ENCODE results near the gene ANKFN1. TPM values are rescaled to one million over a fixed set of nuclear protein-coding genes. Genes with fewer than 3 reads are reported as not detected.

Gene ANKFN1
- total RNA-seq, 1 experiment from 2014 or later: not detected

DNA sequence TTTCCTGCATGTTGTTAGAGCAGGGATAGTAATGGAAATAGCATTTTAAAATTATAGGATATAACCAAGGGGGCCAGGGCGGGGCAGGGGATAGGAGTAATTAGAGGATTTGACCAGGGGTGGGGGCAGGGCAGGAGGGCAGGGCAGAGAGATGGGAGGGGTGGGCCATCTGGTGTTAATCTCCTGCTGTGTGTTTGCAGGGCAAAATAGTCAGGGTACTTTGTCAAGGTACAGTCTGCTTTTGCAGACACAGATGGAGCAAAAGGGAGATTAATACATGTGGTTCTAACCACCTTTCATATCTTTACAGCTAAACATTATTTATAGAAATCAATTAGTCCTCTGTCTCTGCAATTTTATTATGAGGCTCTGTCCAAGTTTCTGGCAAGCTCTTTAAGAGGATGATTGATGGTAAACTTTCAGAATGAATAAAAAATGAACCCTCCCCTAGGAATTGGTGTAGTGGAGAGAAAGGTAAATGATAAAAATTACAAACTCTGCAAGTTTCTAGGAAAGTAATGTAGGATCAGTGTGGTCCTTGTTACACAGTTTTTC, 6.6 kb downstream of the ANKFN1 start:
- H3K4me1 ChIP-seq (ENCODE audit: control insufficient read depth, insufficient read depth, low read length): 0 out of 2 replicates have a peak, but pooled peaks cover 2% of the 10 kb centered on the region
- no peaks in the 10 kb centered on the region for H3K36me3 ChIP-seq (ENCODE audit: control insufficient read depth, insufficient read depth, low read length)
- BruUV-seq (replicated peaks): no TSS peak
- ATAC-seq: no peak
- intact Hi-C loops (cut with micrococcal nuclease; ENCODE audit: unreplicated experiment) (no loop called here), in situ Hi-C loops (cut with HindIII; ENCODE audit: low pct_unique_long_range_greater_than_20kb, low sequenced_read_pairs) (no loop called here)
- no peak for TF ChIP-seq SIN3A (IDR thresholded peaks at IDR 0.05; ENCODE audit: borderline replicate concordance, insufficient read depth, low read depth, low read length)
- TF ChIP-seq POLR2AphosphoS5 (IDR thresholded peaks at IDR 0.05; ENCODE audit: low read depth, low read length): no peak
- TF ChIP-seq, protein P1, sequence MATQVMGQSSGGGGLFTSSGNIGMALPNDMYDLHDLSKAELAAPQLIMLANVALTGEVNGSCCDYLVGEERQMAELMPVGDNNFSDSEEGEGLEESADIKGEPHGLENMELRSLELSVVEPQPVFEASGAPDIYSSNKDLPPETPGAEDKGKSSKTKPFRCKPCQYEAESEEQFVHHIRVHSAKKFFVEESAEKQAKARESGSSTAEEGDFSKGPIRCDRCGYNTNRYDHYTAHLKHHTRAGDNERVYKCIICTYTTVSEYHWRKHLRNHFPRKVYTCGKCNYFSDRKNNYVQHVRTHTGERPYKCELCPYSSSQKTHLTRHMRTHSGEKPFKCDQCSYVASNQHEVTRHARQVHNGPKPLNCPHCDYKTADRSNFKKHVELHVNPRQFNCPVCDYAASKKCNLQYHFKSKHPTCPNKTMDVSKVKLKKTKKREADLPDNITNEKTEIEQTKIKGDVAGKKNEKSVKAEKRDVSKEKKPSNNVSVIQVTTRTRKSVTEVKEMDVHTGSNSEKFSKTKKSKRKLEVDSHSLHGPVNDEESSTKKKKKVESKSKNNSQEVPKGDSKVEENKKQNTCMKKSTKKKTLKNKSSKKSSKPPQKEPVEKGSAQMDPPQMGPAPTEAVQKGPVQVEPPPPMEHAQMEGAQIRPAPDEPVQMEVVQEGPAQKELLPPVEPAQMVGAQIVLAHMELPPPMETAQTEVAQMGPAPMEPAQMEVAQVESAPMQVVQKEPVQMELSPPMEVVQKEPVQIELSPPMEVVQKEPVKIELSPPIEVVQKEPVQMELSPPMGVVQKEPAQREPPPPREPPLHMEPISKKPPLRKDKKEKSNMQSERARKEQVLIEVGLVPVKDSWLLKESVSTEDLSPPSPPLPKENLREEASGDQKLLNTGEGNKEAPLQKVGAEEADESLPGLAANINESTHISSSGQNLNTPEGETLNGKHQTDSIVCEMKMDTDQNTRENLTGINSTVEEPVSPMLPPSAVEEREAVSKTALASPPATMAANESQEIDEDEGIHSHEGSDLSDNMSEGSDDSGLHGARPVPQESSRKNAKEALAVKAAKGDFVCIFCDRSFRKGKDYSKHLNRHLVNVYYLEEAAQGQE (IDR thresholded peaks at IDR 0.05; ENCODE audit: insufficient read depth in 1 of 2, low read depth in 2 of 2, low read length in 1 of 2): no peak
- TF ChIP-seq, protein P2, sequence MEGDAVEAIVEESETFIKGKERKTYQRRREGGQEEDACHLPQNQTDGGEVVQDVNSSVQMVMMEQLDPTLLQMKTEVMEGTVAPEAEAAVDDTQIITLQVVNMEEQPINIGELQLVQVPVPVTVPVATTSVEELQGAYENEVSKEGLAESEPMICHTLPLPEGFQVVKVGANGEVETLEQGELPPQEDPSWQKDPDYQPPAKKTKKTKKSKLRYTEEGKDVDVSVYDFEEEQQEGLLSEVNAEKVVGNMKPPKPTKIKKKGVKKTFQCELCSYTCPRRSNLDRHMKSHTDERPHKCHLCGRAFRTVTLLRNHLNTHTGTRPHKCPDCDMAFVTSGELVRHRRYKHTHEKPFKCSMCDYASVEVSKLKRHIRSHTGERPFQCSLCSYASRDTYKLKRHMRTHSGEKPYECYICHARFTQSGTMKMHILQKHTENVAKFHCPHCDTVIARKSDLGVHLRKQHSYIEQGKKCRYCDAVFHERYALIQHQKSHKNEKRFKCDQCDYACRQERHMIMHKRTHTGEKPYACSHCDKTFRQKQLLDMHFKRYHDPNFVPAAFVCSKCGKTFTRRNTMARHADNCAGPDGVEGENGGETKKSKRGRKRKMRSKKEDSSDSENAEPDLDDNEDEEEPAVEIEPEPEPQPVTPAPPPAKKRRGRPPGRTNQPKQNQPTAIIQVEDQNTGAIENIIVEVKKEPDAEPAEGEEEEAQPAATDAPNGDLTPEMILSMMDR (IDR thresholded peaks at IDR 0.05): no peak
- no peak for TF ChIP-seq TCF7L2 (IDR thresholded peaks at IDR 0.05; ENCODE audit: low read depth, low read length)
- no peaks in the 10 kb centered on the region for H3K27me3 ChIP-seq (ENCODE audit: control insufficient read depth, insufficient read depth, low read length)
- DNase-seq (ENCODE audit: low read depth, low spot score): no peak
- H3K9me3 ChIP-seq (ENCODE audit: control insufficient read depth, insufficient read depth, low read depth, low read length): no peaks in the 10 kb centered on the region
- ChIA-PET POLR2A (no interaction called here), CTCF (interaction anchor here (0.6 kb wide), 1 partner anchor 249 kb away, joined by 3 read pairs; no protein-coding TSS in a partner anchor)
- no peak overlapping the region for H3K27ac ChIP-seq (ENCODE audit: low read length)
- H3K4me3 ChIP-seq (ENCODE audit: low read depth in 2 of 2, low read length in 2 of 2): no peak overlapping the region

DNA sequence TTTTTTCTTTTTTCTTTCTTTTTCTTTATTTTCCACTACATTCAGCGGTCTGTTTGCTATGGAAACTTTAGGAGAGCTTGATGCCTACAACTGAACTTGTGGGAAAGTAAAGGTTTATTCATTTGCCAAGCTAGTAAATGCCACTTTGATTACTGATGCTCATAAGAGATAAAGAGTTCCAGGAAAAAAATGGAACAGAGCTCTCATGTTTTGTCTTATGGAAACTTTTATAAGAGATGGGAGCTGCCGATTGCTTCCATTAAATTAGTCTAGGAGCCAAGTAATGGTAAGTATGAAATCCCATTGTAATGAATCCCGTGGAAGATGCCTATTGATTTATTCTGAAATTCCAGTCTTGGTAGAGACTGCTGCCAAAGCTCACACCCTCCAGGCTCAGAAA, 7.1 kb downstream of the ANKFN1 start:
- Histone ChIP-seq H3K27me3 (ENCODE audit: control insufficient read depth, insufficient read depth, low read length) (no peaks in the 10 kb centered on the region), H3K27ac (ENCODE audit: low read length) (no peak overlapping the region), H3K9me3 (ENCODE audit: control insufficient read depth, insufficient read depth, low read depth, low read length) (no peaks in the 10 kb centered on the region), H3K4me1 (ENCODE audit: control insufficient read depth, insufficient read depth, low read length) (0 out of 2 replicates have a peak, but pooled peaks cover 2% of the 10 kb centered on the region), H3K4me3 (ENCODE audit: low read depth in 2 of 2, low read length in 2 of 2) (no peak overlapping the region), H3K36me3 (ENCODE audit: control insufficient read depth, insufficient read depth, low read length) (no peaks in the 10 kb centered on the region)
- TF ChIP-seq TCF7L2 (IDR thresholded peaks at IDR 0.05; ENCODE audit: low read depth, low read length): peak; percentile 63; the same call in 1 of the 2 replicates
- no peak for TF ChIP-seq SIN3A (IDR thresholded peaks at IDR 0.05; ENCODE audit: borderline replicate concordance, insufficient read depth, low read depth, low read length)
- no TSS peak for BruUV-seq (replicated peaks)
- intact Hi-C loops (cut with micrococcal nuclease; ENCODE audit: unreplicated experiment): no loop called here
- POLR2A ChIA-PET: no interaction called here
- CTCF ChIA-PET: no interaction called here
- in situ Hi-C loops (cut with HindIII; ENCODE audit: low pct_unique_long_range_greater_than_20kb, low sequenced_read_pairs): no loop called here
- DNase-seq (ENCODE audit: low read depth, low spot score) (no peak), ATAC-seq (no peak)

DNA sequence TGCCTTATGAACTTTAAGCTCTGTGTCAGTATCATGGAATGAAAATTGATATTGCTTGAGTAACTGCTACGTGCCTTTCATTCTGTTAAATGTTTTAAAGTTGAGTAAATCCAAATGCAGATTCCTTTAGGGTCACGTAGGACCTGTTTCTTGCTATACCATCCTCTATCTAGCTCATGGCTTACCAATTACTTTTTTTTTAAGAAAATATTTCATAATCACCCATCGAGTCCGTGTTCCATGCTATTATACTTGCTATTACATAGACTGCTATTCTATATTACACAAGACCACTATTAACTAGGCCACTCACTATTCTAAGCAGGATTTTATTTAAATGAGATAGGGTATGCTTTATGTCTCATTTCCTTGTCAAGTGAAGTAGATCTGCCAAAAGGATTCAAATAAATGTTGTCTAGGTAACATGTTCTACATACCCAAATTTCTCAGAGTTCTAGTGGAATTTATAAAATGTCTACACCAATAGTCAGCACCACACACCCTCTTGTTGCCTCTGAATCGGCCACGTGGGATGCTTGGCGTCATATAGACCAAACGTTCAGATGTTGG, 11.9 kb downstream of the ANKFN1 start:
- H3K27me3 ChIP-seq (ENCODE audit: control insufficient read depth, insufficient read depth, low read length): no peaks in the 10 kb centered on the region
- POLR2A ChIA-PET: no interaction called here
- DNase-seq (ENCODE audit: low read depth, low spot score): no peak
- no peaks in the 10 kb centered on the region for H3K9me3 ChIP-seq (ENCODE audit: control insufficient read depth, insufficient read depth, low read depth, low read length)
- intact Hi-C loops (cut with micrococcal nuclease; ENCODE audit: unreplicated experiment): no loop called here
- no peaks in the 10 kb centered on the region for H3K4me1 ChIP-seq (ENCODE audit: control insufficient read depth, insufficient read depth, low read length)
- BruUV-seq (replicated peaks): no TSS peak
- no peak for ATAC-seq
- H3K4me3 ChIP-seq (ENCODE audit: low read depth in 2 of 2, low read length in 2 of 2): no peak overlapping the region
- H3K36me3 ChIP-seq (ENCODE audit: control insufficient read depth, insufficient read depth, low read length): no peaks in the 10 kb centered on the region
- in situ Hi-C loops (cut with HindIII; ENCODE audit: low pct_unique_long_range_greater_than_20kb, low sequenced_read_pairs): no loop called here
- no peak overlapping the region for H3K27ac ChIP-seq (ENCODE audit: low read length)
- TF ChIP-seq SIN3A (IDR thresholded peaks at IDR 0.05; ENCODE audit: borderline replicate concordance, insufficient read depth, low read depth, low read length) (no peak), POLR2AphosphoS5 (IDR thresholded peaks at IDR 0.05; ENCODE audit: low read depth, low read length) (no peak), TCF7L2 (IDR thresholded peaks at IDR 0.05; ENCODE audit: low read depth, low read length) (no peak)
- TF ChIP-seq, protein P1 (IDR thresholded peaks at IDR 0.05; ENCODE audit: insufficient read depth in 1 of 2, low read depth in 2 of 2, low read length in 1 of 2): no peak
- TF ChIP-seq, protein P2 (IDR thresholded peaks at IDR 0.05): no peak
- CTCF ChIA-PET: no interaction called here
